Measurements from ENCODE around the gene ADAMTSL2.

DNA sequence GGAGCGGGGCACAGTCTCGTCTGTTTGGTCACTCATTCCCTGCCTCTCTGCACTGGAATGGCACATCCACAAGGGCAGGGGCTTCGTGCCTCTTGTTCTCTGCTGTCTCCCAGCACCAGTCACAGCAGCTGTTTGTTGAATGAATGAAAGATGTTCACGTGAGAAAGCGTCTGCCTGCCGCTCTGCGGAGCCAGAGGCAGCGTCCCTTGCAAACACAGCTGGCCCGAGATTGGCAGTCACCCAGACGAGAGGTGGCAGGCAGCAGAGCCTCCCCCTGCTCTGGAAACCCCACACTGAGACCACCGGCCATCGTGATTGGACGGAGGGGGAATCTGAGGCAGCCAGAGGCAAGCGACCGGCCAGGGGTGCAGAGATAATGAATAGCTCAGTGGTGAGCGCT is 80.7 kb downstream of the ADAMTSL2 start:
- TF ChIP-seq POLR2AphosphoS5 (IDR thresholded peaks at IDR 0.05; ENCODE audit: low read depth, low read length) (no peak), SIN3A (IDR thresholded peaks at IDR 0.05; ENCODE audit: borderline replicate concordance, insufficient read depth, low read length) (no peak), TAF1 (IDR thresholded peaks at IDR 0.05; ENCODE audit: borderline replicate concordance, insufficient read depth, low read length) (no peak)
- TF ChIP-seq, protein P1, sequence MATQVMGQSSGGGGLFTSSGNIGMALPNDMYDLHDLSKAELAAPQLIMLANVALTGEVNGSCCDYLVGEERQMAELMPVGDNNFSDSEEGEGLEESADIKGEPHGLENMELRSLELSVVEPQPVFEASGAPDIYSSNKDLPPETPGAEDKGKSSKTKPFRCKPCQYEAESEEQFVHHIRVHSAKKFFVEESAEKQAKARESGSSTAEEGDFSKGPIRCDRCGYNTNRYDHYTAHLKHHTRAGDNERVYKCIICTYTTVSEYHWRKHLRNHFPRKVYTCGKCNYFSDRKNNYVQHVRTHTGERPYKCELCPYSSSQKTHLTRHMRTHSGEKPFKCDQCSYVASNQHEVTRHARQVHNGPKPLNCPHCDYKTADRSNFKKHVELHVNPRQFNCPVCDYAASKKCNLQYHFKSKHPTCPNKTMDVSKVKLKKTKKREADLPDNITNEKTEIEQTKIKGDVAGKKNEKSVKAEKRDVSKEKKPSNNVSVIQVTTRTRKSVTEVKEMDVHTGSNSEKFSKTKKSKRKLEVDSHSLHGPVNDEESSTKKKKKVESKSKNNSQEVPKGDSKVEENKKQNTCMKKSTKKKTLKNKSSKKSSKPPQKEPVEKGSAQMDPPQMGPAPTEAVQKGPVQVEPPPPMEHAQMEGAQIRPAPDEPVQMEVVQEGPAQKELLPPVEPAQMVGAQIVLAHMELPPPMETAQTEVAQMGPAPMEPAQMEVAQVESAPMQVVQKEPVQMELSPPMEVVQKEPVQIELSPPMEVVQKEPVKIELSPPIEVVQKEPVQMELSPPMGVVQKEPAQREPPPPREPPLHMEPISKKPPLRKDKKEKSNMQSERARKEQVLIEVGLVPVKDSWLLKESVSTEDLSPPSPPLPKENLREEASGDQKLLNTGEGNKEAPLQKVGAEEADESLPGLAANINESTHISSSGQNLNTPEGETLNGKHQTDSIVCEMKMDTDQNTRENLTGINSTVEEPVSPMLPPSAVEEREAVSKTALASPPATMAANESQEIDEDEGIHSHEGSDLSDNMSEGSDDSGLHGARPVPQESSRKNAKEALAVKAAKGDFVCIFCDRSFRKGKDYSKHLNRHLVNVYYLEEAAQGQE (IDR thresholded peaks at IDR 0.05; ENCODE audit: insufficient read depth in 1 of 2, low read depth in 2 of 2, low read length in 2 of 2): no peak
